Gastroesophageal sphincter (tissue), 4 donors: Measurements from ENCODE around the gene ZNF74. TPM values are rescaled to one million over a fixed set of nuclear protein-coding genes. Genes with fewer than 3 reads are reported as not detected.

ENCODE experiments used
- ATAC-seq: fragments of 150-250 bp; one replicate; pipeline ENCODE4 v1.9.1; 2016; ENCODE audit warnings: mild to moderate bottlenecking, moderate library complexity
- H3K27ac ChIP-seq, 4 donors: fragments of 200-600 bp; sonication (generic) in 3 of 4; 1 replicate in 3 of 4; 2 replicates in 1 of 4; pipeline ENCODE4 v1.5.1; 2016 to 2019
- H3K27me3 ChIP-seq: fragments of 200-600 bp; sonication (generic); one replicate; pipeline ENCODE4 v1.5.1; 2019
- H3K36me3 ChIP-seq, 2 donors: fragments of 200-600 bp; sonication (generic); one replicate each; pipeline ENCODE4 v1.5.1; 2019; ENCODE audit warnings: control low read depth in 1 of 2
- H3K4me1 ChIP-seq, 3 donors: fragments of 200-600 bp; sonication (generic); 1 replicate in 2 of 3; 2 replicates in 1 of 3; pipeline ENCODE4 v1.5.1; 2016 to 2019; ENCODE audit warnings: control low read depth in 2 of 3
- H3K4me3 ChIP-seq, 2 donors: fragments of 200-600 bp; sonication (generic); one replicate each; pipeline ENCODE4 v1.5.1; 2019; ENCODE audit warnings: mild to moderate bottlenecking in 1 of 2, moderate library complexity in 1 of 2
- H3K9me3 ChIP-seq, 3 donors: fragments of 200-600 bp; sonication (generic); one replicate each; pipeline ENCODE4 v1.5.1; 2017 to 2019; ENCODE audit warnings: control low read depth in 2 of 3
- EP300 ChIP-seq: sonication (generic); formaldehyde crosslinking; IDR thresholded peaks from one replicate; pipeline ENCODE4 v1.6.1; 2017; ENCODE audit warnings: antibody characterized with exemption, mild to moderate bottlenecking
- POLR2A ChIP-seq, 2 donors: fragments of 450-650 bp; IDR thresholded peaks; one replicate each; pipeline ENCODE4 v1.6.1; 2017; ENCODE audit warnings: antibody characterized with exemption in 2 of 2, mild to moderate bottlenecking in 2 of 2, moderate library complexity in 1 of 2
- POLR2AphosphoS5 ChIP-seq: sonication (generic); formaldehyde crosslinking; IDR thresholded peaks from one replicate; pipeline ENCODE4 v1.6.1; 2017; ENCODE audit warnings: antibody characterized with exemption
- WGBS, 2 donors: methylation state at CpG; one replicate each; pipeline ENCODE4 v1.1.5; 2018; ENCODE audit warnings: low coverage in 1 of 2; 5-methylcytosine and 5-hydroxymethylcytosine counted together
- small RNA-seq, 4 donors: library from RNA; depleted of rRNA; stranded (forward); fragments of <200 nt; gene quantifications; one replicate each; pipeline ENCODE3, GENCODE V24; 2016
- total RNA-seq, 4 donors: library from RNA; depleted of rRNA; stranded (reverse); fragments of >200 nt; gene quantifications; one replicate each; pipeline ENCODE4 v1.1.0, GENCODE V29; 2016
- TF ChIP-seq, protein P1 (sequence below), 4 experiments: fragments of 200-600 bp in 2 of 4; fragments of 450-650 bp in 2 of 4; sonication (generic) in 1 of 4; IDR thresholded peaks; one replicate each; pipeline ENCODE4 v1.5.1; 2017 to 2019; ENCODE audit warnings: antibody characterized with exemption in 4 of 4, mild to moderate bottlenecking in 2 of 4, moderate library complexity in 2 of 4

Gene ZNF74
- total RNA-seq, 4 donors from 2014 or later, result 8.6 to 19.9 (median 11.1) TPM

DNA sequence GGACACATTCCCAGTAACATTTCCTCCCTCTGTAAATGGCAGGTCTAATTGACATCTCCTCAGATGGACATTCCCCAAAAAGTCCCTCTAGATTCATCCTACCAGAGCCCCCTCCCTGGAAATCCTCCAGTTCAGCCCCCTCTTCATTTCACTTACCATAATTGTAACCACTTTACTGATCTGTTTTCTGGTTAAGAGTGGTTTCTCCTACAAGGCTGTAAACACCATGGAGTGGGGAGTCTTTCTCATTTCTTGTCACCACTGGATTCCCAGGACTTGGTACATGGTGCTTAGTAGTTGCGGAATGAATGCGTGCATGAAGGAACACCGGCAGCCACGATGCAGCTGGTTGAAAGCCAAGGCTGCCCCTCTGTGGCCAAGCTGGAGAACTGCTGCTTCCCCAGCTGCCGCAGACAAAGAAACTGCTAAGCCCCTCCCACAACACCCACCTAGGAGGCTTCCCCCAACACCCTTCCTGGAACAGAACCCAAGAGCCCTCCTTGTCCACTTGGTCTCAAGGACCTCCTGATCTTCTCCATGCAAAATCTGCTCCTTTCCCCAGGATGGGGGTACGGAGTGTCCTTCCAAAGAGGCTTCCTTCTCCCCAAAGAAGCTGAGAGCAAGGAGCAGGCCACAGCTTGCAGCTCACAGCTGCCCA is 62.2 kb downstream of the ZNF74 start:
- whole genome bisulfite sequencing, 2 donors, result 0% methylated on average over 5 of the region's 6 CpGs; no CpG with 5 or more reads in 1 of the 2 donors
- no peak overlapping the region for H3K4me3 ChIP-seq
- no peaks in the 10 kb centered on the region for H3K27me3 ChIP-seq
- peaks cover 0 to 57% of the 10 kb centered on the region in 2 donors for H3K36me3 ChIP-seq
- TF ChIP-seq, protein P1, sequence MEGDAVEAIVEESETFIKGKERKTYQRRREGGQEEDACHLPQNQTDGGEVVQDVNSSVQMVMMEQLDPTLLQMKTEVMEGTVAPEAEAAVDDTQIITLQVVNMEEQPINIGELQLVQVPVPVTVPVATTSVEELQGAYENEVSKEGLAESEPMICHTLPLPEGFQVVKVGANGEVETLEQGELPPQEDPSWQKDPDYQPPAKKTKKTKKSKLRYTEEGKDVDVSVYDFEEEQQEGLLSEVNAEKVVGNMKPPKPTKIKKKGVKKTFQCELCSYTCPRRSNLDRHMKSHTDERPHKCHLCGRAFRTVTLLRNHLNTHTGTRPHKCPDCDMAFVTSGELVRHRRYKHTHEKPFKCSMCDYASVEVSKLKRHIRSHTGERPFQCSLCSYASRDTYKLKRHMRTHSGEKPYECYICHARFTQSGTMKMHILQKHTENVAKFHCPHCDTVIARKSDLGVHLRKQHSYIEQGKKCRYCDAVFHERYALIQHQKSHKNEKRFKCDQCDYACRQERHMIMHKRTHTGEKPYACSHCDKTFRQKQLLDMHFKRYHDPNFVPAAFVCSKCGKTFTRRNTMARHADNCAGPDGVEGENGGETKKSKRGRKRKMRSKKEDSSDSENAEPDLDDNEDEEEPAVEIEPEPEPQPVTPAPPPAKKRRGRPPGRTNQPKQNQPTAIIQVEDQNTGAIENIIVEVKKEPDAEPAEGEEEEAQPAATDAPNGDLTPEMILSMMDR (IDR thresholded peaks at IDR 0.05), result peak in 3 of 4 experiments; percentile 87 to 95 (median 88)
- no peak for TF ChIP-seq POLR2AphosphoS5
- peaks cover 0 to 4% (median 0%) of the 10 kb centered on the region in 3 donors for H3K4me1 ChIP-seq
- peak; percentile 83 for ATAC-seq
- no peak overlapping the region for H3K27ac ChIP-seq
- H3K9me3 ChIP-seq, result no peaks in the 10 kb centered on the region

DNA sequence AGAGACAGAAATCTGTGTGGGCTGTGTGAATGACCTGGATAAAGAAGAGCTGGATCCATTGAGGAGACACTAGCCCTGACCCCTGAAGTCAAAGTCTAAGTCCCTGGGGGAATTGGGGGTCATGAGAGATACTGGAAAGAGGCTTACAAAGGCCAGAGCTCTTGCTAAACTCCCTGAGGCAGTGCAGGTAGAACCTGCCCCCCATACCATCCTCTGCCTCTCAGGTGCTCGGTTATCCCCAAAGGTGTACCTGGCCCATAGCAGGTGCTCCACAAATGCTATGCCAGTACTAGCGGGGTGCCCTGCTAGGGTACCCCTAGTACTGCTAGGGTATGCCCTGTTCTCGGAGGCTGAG is 62.7 kb downstream of the ZNF74 start:
- H3K4me1 ChIP-seq, result peaks cover 0 to 4% (median 0%) of the 10 kb centered on the region in 3 donors
- TF ChIP-seq EP300 (no peak), POLR2A (IDR thresholded peaks at IDR 0.05) (no peak)
- no peaks in the 10 kb centered on the region for H3K27me3 ChIP-seq
- H3K36me3 ChIP-seq, result peaks cover 0 to 53% of the 10 kb centered on the region in 2 donors
- H3K27ac ChIP-seq, result no peak overlapping the region
- H3K9me3 ChIP-seq, result no peaks in the 10 kb centered on the region
- H3K4me3 ChIP-seq, result no peak overlapping the region
- no peak for ATAC-seq
- 100% methylated on average over 1 of the region's 3 CpGs; no CpG with 5 or more reads in 1 of the 2 donors for WGBS, 2 donors

DNA sequence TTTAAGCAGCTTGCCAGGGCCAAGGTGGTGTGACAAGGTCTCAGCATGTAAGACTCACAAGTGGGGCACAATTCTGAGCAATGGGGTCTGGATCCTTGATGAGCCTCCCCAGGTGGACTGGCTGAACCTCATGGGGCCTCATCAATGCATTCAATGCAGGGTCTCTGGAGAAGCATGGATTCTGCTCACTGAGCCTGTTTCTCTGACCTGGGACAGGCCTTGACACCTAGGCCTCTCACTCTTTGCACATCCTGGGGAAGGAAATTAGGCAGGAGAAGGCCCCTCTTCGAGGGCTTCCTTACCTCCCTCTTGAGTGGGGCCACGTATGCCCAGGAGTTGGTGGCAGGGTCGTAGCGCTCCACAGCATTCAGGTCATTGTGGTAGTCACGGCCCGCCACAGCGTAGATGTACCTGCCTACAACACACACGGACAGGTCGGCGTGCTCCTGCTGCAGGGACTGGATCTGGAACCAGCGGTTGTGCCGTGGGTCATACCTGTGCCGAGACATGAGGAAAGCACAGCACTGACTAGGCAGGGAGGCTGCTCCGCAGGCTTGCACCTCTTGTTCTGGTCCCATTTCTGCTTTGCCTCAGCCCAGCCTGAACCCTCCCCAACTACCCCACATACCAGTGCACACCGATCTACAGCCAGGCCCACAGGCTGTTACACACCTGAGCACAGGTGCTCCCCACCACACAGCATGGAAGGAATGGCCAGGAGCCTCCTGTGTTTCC is 63.7 kb downstream of the ZNF74 start:
- H3K27me3 ChIP-seq, result no peaks in the 10 kb centered on the region
- no peak overlapping the region for H3K4me3 ChIP-seq
- no peak overlapping the region for H3K27ac ChIP-seq
- no peak for TF ChIP-seq POLR2AphosphoS5
- TF ChIP-seq POLR2A (IDR thresholded peaks at IDR 0.05), result no peak
- no peak for TF ChIP-seq EP300
- TF ChIP-seq, protein P1 (IDR thresholded peaks at IDR 0.05), result no peak
- no peak for ATAC-seq
- H3K9me3 ChIP-seq, result no peaks in the 10 kb centered on the region
- H3K36me3 ChIP-seq, result peaks cover 0 to 50% of the 10 kb centered on the region in 2 donors
- H3K4me1 ChIP-seq, result peaks cover 0 to 4% (median 0%) of the 10 kb centered on the region in 3 donors
- WGBS, 2 donors, result no CpG with 5 or more reads among the region's 15 CpGs

Small RNA genes within 50 kb of the gene (small RNA-seq; reads per million reads assigned to genes)
- gene RNU6-225P, result 0 reads per million in 4 donors

Other genes with a start within 250 kb of the ZNF74 start
- not detected for gene CCDC188, start 243.1 kb upstream of the ZNF74 start, total RNA-seq
- 1 to 10 TPM in 2 of 4 donors, not detected in 2; 1.3 to 2.4 TPM for gene RTN4R, start 125.8 kb upstream of the ZNF74 start, total RNA-seq
- gene DGCR6L, start 74.1 kb upstream of the ZNF74 start, total RNA-seq, result 10 to 100 TPM; 39.8 to 69.2 (median 60.4) TPM
- 10 to 100 TPM; 14.8 to 25.3 (median 20.1) TPM for gene SCARF2, start 43.7 kb downstream of the ZNF74 start, total RNA-seq
- gene KLHL22, start 101.6 kb downstream of the ZNF74 start, total RNA-seq, result 10 to 100 TPM; 25.0 to 44.5 (median 33.9) TPM
- gene MED15, start 113.5 kb downstream of the ZNF74 start, total RNA-seq, result 10 to 100 TPM; 30.6 to 62.3 (median 54.3) TPM